ENCODE data around the gene ASB2. TPM values are rescaled to one million over a fixed set of nuclear protein-coding genes. Genes with fewer than 3 reads are reported as not detected.
A peak's percentile ranks its signal among the peaks of the same experiment; 100 is the strongest.

Gene ASB2
- total RNA-seq, 1 donor from 2014 or later: 0.46 TPM

DNA sequence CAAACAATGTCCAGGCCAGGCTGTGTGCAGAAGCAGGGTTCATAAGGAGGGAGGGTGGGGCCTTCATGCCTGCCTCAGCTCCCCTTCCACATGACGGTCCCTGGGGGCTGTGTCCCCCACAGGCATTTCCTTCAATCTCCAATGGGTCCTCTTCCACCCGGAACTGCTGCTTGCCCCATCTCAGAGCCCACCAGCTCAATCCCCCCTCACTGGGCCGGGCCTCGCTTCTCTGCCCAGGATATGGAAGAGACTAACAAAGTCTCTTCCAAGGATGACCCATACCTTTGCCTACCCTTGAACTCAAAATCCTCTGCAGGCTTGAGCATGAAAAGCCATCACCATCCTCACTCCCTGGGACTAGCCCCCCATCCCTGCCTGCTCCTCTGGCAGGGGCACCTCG, 77.6 kb downstream of the ASB2 start:
- no peak for DNase-seq (ENCODE audit: low read depth)
- TF ChIP-seq, protein P1, sequence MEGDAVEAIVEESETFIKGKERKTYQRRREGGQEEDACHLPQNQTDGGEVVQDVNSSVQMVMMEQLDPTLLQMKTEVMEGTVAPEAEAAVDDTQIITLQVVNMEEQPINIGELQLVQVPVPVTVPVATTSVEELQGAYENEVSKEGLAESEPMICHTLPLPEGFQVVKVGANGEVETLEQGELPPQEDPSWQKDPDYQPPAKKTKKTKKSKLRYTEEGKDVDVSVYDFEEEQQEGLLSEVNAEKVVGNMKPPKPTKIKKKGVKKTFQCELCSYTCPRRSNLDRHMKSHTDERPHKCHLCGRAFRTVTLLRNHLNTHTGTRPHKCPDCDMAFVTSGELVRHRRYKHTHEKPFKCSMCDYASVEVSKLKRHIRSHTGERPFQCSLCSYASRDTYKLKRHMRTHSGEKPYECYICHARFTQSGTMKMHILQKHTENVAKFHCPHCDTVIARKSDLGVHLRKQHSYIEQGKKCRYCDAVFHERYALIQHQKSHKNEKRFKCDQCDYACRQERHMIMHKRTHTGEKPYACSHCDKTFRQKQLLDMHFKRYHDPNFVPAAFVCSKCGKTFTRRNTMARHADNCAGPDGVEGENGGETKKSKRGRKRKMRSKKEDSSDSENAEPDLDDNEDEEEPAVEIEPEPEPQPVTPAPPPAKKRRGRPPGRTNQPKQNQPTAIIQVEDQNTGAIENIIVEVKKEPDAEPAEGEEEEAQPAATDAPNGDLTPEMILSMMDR (conservative IDR thresholded peaks at IDR 0.05; ENCODE audit: low read depth, low read length): no peak
- H3K4me3 ChIP-seq (ENCODE audit: low read depth, low read length): no peak overlapping the region

DNA sequence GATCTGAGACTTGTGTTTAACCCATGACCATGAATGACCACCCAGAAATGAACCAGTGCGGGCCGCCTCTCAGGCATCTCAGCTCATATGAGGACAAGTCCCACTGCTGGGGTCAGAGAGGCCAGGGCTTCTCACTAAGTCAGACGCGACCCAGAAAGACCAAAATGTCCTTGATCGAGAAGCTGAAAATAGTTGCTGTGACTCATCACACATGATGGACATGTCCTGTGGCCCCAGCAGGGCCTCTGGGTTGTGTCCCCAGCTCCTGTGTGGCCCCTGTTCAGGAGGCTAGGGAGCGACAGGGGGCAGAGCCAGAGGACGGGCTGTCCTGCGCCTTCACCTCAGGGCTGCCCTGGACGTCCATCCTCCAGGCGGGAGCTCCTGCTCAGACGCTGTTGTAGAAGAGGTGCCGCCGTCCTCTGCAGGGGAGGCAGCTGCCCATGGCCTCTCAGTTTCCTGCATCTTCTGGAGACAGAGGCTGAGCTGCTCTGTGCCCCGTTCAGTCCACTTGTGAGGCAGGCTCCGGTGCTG, 78.2 kb downstream of the ASB2 start:
- DNase-seq (ENCODE audit: low read depth): no peak
- H3K4me3 ChIP-seq (ENCODE audit: low read depth, low read length): no peak overlapping the region

DNA sequence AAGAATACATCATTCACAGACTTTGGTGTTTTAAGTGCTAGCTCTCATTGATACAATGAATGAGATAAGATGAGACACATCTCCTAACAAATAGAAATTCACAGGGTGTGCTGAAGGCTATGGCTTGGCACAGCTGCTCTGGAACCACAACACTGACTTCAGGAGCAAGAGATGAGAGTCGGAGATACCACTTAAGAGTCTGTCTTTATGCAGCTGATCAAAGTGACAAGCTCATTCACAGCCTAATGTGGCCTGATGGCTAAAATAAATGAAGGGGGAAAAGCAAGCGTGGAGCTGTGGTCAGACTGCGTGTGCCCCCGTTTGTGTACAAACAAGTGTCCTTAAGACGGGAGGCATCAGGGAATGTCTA, 78.9 kb downstream of the ASB2 start:
- TF ChIP-seq, protein P1 (conservative IDR thresholded peaks at IDR 0.05; ENCODE audit: low read depth, low read length): no peak
- DNase-seq (ENCODE audit: low read depth): no peak
- no peak overlapping the region for H3K4me3 ChIP-seq (ENCODE audit: low read depth, low read length)

More for the DNA sequence above, 78.2 kb downstream of the ASB2 start:
- TF ChIP-seq, protein P1 (conservative IDR thresholded peaks at IDR 0.05; ENCODE audit: low read depth, low read length): no peak

DNA sequence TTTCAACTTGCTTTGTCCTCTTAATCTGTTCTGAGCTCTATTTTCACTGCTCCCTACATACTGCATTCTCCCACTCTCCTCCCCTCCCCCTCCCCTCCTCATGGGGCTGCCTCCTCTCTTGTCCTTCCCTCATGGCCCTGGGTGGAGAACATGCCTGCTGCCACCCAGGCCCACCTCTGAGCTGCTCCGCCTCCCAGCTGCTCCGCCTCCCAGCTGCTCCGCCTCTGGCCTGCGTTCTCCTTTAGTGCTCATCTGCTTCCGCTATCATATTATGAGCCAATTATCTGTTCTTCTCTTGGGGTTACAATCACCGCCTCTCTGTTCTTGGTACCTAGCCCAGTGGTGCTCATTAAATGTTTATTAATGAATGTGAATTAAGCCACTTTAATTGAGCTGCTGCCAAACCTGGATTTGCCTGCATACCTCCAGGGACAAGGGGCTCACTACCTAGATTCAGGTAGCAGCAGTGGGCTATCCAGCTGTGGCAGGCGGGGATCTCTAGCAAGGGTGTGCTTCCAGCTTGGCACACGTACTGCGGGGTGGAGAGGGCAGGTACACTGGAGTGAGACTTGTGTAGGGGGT, 81.3 kb downstream of the ASB2 start:
- TF ChIP-seq, protein P1 (conservative IDR thresholded peaks at IDR 0.05; ENCODE audit: low read depth, low read length): no peak
- H3K4me3 ChIP-seq (ENCODE audit: low read depth, low read length): no peak overlapping the region
- DNase-seq (ENCODE audit: low read depth): no peak

DNA sequence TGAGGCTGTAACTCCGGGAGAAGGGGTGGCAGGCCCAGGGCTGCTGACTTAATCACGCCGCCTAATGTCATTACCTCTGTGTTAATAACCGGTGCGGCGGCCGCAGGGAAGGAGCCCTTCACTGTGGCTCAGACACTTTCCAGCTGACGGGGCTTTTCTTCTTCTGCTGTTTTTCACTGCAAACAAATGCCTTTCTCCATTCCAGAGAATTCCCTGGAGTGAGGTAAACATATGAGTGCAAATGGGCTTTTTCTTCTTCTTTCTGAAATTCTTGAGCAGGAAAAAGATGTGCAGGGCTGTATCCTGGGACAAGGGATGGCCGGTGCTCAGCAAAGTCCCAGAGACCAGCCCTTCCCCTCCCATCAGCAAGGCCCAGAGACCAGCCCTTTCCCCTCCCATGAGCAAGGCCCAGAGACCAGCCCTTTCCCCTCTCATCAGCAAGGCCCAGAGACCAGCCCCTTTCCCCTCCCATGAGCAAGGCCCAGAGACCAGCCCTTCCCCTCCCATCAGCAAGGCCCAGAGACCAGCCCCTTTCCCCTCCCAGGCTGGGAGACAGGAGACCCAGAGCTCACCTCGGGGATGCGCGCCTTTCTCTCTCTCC, 82.6 kb downstream of the ASB2 start:
- H3K4me3 ChIP-seq (ENCODE audit: low read depth, low read length): no peak overlapping the region
- TF ChIP-seq, protein P1 (conservative IDR thresholded peaks at IDR 0.05; ENCODE audit: low read depth, low read length): no peak
- no peak for DNase-seq (ENCODE audit: low read depth)

DNA sequence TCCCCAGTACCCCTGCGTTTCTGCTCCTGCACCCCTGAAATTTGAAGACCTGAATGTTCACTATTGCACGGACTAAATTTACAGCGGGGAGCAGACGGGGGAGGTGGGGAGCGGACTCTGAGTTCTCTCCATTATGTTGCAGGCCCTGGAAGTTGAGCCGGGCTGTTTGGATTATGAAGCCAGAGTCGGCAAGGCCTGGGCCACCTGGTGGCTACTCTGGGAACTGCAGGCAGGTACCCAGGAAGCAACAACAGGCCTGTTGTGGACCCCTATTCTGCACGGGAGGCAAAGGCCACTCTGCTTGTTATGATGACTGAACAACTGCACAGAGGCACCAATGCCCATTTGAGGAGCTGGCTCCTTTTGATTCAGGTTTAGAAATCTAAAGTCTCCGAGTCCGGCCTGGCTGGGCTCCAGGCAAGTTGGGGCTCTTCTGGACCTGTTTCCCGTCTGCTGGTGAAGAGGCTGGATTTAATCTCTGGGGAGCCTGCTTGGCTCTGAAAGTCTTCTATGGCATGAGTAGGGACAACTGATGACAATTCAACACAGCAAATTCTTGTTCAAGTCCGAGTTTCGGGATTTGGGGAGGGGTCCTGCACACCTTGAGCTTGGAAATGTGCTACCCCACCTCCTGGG, 83.3 kb downstream of the ASB2 start:
- TF ChIP-seq, protein P1 (conservative IDR thresholded peaks at IDR 0.05; ENCODE audit: low read depth, low read length): peak; percentile 98
- DNase-seq (ENCODE audit: low read depth): no peak

More for the DNA sequence above, 83.3 kb downstream of the ASB2 start:
- H3K4me3 ChIP-seq (ENCODE audit: low read depth, low read length): no peak overlapping the region
